AG04450 (cell line): ENCODE data around the gene GLRX2. TPM values are rescaled to one million over a fixed set of nuclear protein-coding genes. Genes with fewer than 3 reads are reported as not detected.

ENCODE experiments used
- CTCF ChIA-PET: fragments of 300-600, 350-600 bp; formaldehyde crosslinking; extraction: SDS; loops from one replicate; lab custom pipeline; 2022; ENCODE audit warnings: antibody characterized with exemption, inconsistent platforms; lab: Charles Lee
- POLR2A ChIA-PET: fragments of 350-600 bp; formaldehyde crosslinking; extraction: SDS; loops from one replicate; lab custom pipeline; 2021; ENCODE audit warnings: antibody characterized with exemption, inconsistent platforms; lab: Yijun Ruan, JAX
- DNase-seq: peaks from one replicate; pipeline ENCODE4 v3.0.0-alpha.2; 2011; ENCODE audit warnings: low read depth, low spot score
- H3K27ac ChIP-seq: one replicate; pipeline ENCODE4 v1.5.1; 2012; ENCODE audit warnings: low read depth, low read length, control low read depth
- H3K27me3 ChIP-seq: one replicate; pipeline ENCODE4 v1.6.0; 2012; ENCODE audit warnings: low read length; ENCODE audit not compliant: control insufficient read depth, insufficient read depth
- H3K4me3 ChIP-seq: 2 replicates; pipeline ENCODE4 v1.5.1; 2011; ENCODE audit warnings: mild to moderate bottlenecking, low read depth, low read length, control low read depth
- H3K9me3 ChIP-seq: 2 replicates; pipeline ENCODE4 v1.5.1; 2012; ENCODE audit warnings: low read length; ENCODE audit not compliant: control insufficient read depth, insufficient read depth
- polyA plus RNA-seq: library from polyadenylated mRNA; depleted of rRNA; stranded (reverse); fragments of >200 nt; gene quantifications from 2 replicates; pipeline ENCODE4 v1.2.3, GENCODE V29; 2011
- TF ChIP-seq, protein P1 (sequence below): IDR thresholded peaks from 2 replicates; pipeline ENCODE4 v1.5.1; 2011; ENCODE audit warnings: low read depth, low read length, control low read depth, inconsistent platforms

Gene GLRX2
- polyA plus RNA-seq, 1 experiment: 33.5 TPM

DNA sequence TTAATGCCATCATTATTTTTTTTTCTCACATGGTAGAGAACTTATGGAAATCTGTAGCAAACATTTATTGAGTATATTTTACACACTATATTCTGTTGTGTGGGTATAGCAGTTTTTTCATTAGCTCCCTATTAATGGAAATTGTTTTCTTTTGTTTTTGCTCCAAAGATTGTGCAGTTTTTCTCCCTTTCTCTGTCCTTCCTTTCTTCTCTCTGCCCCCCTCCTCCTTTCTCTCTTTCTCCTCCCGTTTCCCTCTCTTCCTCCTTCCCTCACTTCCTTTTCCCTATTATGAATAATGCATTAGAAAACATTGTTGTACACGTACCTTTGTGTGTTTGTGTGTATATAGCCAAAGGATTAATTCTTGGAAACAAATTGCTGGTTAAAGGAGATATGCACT, 37.2 kb upstream of the GLRX2 start:
- H3K4me3 ChIP-seq: no peak overlapping the region
- TF ChIP-seq, protein P1, sequence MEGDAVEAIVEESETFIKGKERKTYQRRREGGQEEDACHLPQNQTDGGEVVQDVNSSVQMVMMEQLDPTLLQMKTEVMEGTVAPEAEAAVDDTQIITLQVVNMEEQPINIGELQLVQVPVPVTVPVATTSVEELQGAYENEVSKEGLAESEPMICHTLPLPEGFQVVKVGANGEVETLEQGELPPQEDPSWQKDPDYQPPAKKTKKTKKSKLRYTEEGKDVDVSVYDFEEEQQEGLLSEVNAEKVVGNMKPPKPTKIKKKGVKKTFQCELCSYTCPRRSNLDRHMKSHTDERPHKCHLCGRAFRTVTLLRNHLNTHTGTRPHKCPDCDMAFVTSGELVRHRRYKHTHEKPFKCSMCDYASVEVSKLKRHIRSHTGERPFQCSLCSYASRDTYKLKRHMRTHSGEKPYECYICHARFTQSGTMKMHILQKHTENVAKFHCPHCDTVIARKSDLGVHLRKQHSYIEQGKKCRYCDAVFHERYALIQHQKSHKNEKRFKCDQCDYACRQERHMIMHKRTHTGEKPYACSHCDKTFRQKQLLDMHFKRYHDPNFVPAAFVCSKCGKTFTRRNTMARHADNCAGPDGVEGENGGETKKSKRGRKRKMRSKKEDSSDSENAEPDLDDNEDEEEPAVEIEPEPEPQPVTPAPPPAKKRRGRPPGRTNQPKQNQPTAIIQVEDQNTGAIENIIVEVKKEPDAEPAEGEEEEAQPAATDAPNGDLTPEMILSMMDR: no peak
- no peaks in the 10 kb centered on the region for H3K9me3 ChIP-seq
- H3K27ac ChIP-seq: no peak overlapping the region
- DNase-seq: no peak
- H3K27me3 ChIP-seq: no peaks in the 10 kb centered on the region
- ChIA-PET POLR2A (interaction anchor here (0.7 kb wide), 1 partner anchor 22 kb away, joined by 3 read pairs; no protein-coding TSS in a partner anchor), CTCF (interaction anchor here (0.6 to 1.9 kb wide), 10 partner anchors 9 to 92 kb away, joined by 3 to 8 read pairs (median 3); no protein-coding TSS in a partner anchor)

DNA sequence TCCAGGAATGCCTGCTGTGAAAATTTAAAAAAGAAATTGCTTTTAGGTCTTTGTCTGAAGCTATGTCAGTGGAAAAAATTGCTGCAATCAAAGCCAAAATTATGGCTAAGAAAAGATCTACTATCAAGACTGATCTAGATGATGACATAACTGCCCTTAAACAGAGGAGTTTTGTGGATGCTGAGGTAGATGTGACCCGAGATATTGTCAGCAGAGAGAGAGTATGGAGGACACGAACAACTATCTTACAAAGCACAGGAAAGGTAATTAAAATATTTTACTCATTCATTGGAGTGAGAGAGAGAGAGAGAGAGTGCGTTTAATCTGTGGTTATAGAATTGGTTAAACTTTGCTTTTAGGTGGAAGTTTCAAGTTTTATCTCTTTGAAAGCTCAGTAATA, 36.6 kb upstream of the GLRX2 start:
- no peak for DNase-seq
- Histone ChIP-seq H3K9me3 (no peaks in the 10 kb centered on the region), H3K4me3 (no peak overlapping the region), H3K27me3 (no peaks in the 10 kb centered on the region), H3K27ac (no peak overlapping the region)
- ChIA-PET POLR2A (interaction anchor here (0.7 kb wide), 1 partner anchor 23 kb away, joined by 3 read pairs; no protein-coding TSS in a partner anchor), CTCF (interaction anchor here (0.7 to 1.9 kb wide), 5 partner anchors 13 to 93 kb away, joined by 3 to 7 read pairs (median 3); no protein-coding TSS in a partner anchor)
- TF ChIP-seq, protein P1: no peak

DNA sequence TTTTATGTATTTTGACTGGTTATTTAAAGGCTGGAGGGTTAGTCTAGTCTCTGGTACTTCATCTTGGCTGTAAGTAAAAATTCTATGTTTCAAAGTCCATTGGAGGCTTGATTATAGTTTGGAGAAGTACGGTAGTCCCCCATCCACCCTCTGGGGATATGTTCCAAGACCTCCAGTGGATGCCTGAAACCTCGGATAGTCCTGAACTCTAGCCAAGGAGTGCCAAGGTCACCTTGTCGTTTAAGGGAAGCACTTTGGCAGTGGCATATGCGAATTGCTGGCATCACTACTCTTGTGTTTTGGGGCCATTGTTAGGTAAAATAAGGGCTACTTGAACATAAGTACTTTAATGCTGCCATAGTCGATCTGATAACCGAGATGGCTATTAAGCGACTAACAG, 35.0 kb upstream of the GLRX2 start:
- Histone ChIP-seq H3K4me3 (no peak overlapping the region), H3K9me3 (no peaks in the 10 kb centered on the region), H3K27ac (no peak overlapping the region), H3K27me3 (no peaks in the 10 kb centered on the region)
- no peak for DNase-seq
- ChIA-PET POLR2A (no interaction called here), CTCF (no interaction called here)
- TF ChIP-seq, protein P1: no peak

DNA sequence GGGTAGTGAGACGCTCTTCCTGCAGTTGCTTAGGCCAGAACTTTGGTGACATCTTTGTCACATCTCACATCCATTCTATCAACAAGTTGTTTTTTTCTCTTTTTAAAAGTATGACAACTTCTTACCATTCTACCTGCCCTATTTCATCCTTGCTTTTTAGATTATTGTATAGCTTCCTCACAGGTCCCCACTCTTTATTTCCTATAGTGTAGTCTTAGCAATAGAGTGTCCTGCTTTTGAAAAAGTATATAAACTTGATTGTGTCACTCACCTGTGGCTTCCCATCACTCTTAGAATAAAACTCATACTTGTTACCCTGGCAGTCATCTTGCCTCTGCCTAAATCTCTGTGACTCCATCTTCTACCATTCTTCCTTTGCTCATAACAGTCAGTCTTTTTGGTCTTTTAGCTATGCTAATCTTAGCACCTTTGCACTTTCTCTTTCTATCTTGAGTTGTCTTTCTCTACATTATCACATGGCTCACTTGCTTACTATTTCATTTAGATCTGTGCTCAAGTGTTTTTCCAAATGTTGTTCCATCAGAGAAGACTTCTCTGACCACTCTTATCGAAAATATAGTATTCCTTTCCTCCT, 26.1 kb upstream of the GLRX2 start:
- Histone ChIP-seq H3K9me3 (no peaks in the 10 kb centered on the region; the same call in 1 of the 2 replicates), H3K4me3 (no peak overlapping the region), H3K27ac (no peak overlapping the region), H3K27me3 (no peaks in the 10 kb centered on the region)
- ChIA-PET CTCF (no interaction called here), POLR2A (no interaction called here)
- TF ChIP-seq, protein P1: no peak
- DNase-seq: no peak

DNA sequence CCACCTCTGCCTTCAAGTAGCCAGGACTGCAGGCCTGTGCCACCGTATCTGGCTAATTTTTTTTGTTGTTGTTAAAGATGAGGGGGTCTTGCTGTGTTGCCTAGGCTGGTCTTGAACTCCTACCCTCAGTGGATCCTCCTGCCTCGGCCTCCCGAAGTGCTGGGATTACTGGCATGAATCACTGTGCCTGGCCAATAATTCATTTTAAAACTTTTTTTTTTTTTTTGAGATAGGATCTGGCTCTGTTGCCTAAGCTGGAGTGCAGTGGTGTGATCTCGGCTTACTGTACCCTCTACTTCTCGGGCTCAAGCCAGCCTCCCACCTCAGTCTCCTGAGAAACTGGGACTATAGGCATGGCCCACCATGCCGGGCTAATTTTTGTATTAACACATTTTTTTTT, 20.2 kb upstream of the GLRX2 start:
- H3K27me3 ChIP-seq: no peaks in the 10 kb centered on the region
- TF ChIP-seq, protein P1: no peak
- H3K9me3 ChIP-seq: no peaks in the 10 kb centered on the region
- no peak overlapping the region for H3K4me3 ChIP-seq
- DNase-seq: no peak
- H3K27ac ChIP-seq: no peak overlapping the region
- POLR2A ChIA-PET: no interaction called here
- CTCF ChIA-PET: interaction anchor here (0.7 kb wide), 1 partner anchor 18 kb away, joined by 3 read pairs; no protein-coding TSS in a partner anchor
